Cardiac fibroblast (primary cell): ENCODE data around the gene AMIGO2.

Source experiments
- DNase-seq, 2 donors: peaks; one replicate each; pipeline versions ENCODE4 v3.0.0 to v3.0.0-alpha.2; 2010; ENCODE audit warnings: low read depth in 2 of 2
- H3K4me3 ChIP-seq, 2 donors: replicated peaks in 1 of 2; 1 replicate in 1 of 2; 2 replicates in 1 of 2; pipeline ENCODE4 v1.5.1; 2011; ENCODE audit warnings: low read depth in 2 of 2, low read length in 2 of 2, mild to moderate bottlenecking in 2 of 2, moderate library complexity in 1 of 2
- TF ChIP-seq, protein P1 (sequence below): IDR thresholded peaks from one replicate; pipeline ENCODE4 v1.5.1; 2011; ENCODE audit warnings: low read depth, mild to moderate bottlenecking, low read length, inconsistent platforms

AMIGO2 gene, protein sequence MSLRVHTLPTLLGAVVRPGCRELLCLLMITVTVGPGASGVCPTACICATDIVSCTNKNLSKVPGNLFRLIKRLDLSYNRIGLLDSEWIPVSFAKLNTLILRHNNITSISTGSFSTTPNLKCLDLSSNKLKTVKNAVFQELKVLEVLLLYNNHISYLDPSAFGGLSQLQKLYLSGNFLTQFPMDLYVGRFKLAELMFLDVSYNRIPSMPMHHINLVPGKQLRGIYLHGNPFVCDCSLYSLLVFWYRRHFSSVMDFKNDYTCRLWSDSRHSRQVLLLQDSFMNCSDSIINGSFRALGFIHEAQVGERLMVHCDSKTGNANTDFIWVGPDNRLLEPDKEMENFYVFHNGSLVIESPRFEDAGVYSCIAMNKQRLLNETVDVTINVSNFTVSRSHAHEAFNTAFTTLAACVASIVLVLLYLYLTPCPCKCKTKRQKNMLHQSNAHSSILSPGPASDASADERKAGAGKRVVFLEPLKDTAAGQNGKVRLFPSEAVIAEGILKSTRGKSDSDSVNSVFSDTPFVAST

DNA sequence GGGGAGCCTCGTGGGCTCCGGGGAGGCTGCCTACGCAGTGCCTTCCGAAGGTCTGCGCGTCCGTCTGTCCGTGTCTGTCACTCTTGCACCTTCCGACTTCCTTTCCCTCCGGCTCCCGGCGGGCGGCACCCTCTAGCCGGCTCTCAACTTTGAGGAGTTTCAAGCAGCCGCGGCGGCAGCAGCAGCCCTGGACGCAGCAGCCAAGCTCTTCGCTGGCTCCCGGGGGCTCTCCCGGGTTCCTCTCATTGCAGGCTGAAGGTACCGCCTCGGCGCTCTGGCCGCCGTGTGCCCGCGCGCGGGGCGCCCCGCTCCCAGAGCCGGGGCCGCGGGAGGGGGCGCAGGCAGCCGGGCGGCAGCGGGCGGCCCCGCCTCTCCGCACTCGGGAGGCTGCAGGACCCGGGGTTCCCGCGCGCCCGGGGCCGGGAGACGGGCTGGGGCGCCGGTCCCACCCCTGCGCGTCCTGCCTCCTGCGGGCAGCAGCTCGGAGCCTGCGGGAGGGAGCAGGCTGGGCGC is at the start of gene AMIGO2, which contains the start of gene PCED1B:
AMIGO2 (minus strand) TSS at position 492 of the 513 bp plus-strand sequence. CDS start 957 bp downstream, outside the sequence.
PCED1B (plus strand) TSS at position 154 of the 513 bp plus-strand sequence. CDS start 155,443 bp downstream, outside the sequence.
- TF ChIP-seq, protein P1, sequence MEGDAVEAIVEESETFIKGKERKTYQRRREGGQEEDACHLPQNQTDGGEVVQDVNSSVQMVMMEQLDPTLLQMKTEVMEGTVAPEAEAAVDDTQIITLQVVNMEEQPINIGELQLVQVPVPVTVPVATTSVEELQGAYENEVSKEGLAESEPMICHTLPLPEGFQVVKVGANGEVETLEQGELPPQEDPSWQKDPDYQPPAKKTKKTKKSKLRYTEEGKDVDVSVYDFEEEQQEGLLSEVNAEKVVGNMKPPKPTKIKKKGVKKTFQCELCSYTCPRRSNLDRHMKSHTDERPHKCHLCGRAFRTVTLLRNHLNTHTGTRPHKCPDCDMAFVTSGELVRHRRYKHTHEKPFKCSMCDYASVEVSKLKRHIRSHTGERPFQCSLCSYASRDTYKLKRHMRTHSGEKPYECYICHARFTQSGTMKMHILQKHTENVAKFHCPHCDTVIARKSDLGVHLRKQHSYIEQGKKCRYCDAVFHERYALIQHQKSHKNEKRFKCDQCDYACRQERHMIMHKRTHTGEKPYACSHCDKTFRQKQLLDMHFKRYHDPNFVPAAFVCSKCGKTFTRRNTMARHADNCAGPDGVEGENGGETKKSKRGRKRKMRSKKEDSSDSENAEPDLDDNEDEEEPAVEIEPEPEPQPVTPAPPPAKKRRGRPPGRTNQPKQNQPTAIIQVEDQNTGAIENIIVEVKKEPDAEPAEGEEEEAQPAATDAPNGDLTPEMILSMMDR = peak; percentile 56
- peak within 1 kb of the TSS; percentile 70 to 71 for H3K4me3 ChIP-seq
- DNase-seq = peak; percentile 83 to 86

DNA sequence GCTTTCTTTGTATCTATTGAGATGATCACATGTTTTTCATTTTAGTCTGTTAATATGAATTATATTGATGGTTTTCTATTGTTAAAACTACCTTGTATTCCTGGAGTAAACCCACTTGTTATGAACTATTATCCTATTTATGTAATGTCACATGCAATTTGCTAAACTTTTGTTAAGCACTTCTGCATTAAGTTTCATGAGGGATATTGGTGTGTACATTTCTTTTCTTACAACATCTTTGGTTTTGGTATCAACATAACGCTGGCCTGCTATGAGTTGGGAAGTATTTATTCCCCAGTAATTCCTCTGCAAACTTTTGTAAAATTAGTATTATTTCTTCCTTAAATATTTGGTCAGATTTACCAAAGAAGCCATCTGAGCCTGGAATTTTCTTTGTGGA is 46.5 kb upstream of the AMIGO2 start:
- TF ChIP-seq, protein P1 = no peak
- DNase-seq = no peak
- H3K4me3 ChIP-seq = no peak overlapping the region

DNA sequence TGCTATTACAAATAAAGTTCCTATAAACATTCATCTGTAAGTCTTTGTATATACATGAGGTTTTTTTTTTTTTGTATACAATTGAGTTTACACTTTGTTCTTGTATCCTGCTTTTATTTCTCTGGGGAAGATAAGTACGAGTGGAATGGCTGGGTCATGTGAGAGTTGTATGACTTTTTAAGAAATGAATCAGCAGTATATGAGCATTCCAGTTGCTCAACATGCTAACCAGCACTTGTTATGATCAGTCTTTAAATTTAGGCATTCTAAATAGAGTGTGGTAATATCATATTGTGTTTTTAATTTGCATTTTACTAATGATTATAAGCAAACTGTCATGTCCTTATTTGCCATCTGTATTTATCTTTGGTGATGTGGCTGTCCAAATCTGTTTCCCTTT is 44.7 kb upstream of the AMIGO2 start:
- H3K4me3 ChIP-seq = no peak overlapping the region

DNA sequence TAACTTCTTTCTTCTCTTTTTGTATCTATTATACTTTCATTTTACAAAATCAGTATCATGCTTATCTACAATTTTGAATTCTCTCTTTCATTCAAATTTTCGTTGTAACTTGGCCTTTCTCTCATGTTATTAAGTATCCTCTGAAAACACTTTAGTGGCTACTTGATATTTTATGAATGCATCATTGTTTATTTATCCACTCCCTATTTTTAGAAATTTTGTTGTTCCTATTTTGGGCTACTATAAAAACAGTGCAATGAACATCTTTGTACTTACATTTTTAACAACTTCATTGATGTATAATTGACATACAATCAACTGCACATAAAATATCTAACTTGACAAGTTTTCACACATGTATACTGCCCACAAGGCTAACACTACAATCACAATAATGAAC is 44.0 kb upstream of the AMIGO2 start:
- DNase-seq = peak in 1 of 2 donors; percentile 13
- no peak overlapping the region for H3K4me3 ChIP-seq
- TF ChIP-seq, protein P1 = no peak

More for the DNA sequence above, 44.7 kb upstream of the AMIGO2 start:
- peak; percentile 51 to 86 for DNase-seq
- TF ChIP-seq, protein P1 = no peak

DNA sequence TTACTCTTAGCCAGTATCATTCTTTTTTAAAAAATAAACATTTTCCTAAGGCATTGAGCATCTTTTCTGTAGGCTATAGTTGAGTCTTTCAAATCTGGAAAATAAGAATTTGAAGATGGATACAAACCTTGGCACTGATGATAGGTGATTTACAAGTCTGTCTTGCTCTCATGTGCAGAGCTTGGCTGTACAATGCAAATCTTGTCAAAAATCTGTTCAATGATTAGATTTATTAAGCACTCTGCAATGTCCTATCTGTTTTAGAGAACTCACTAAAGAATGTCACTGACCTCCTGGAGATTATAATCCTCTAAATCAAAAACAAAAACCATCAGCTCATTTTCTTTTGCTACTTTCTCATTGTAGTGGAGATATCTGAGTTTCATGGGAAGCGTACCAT is 42.8 kb upstream of the AMIGO2 start:
- no peak overlapping the region for H3K4me3 ChIP-seq
- DNase-seq = no peak
- TF ChIP-seq, protein P1 = no peak

DNA sequence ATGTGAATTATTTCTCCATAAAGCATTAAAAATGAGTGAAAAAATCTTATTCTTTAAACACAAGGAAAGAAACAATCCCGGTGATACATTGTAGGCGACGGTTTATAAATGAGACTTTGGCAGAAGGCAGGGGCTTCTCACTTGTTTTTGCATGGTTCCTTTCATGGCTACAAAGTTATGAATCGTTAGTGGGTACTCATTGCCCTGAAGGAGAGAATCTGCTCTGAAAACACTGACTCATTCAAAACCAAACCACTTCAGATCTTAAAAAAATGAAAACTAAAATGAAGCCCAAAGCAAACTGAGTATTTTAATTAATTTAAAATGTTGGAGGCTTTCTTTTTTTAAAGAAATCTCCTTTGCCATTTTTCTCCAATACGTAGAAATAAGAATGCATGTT is 41.4 kb upstream of the AMIGO2 start:
- TF ChIP-seq, protein P1 = no peak
- no peak overlapping the region for H3K4me3 ChIP-seq
- peak in 1 of 2 donors; percentile 29 for DNase-seq
